Right atrium auricular region (tissue), 2 donors: ENCODE data around the gene COL4A5. TPM values are rescaled to one million over a fixed set of nuclear protein-coding genes. Genes with fewer than 3 reads are reported as not detected.

Experiments
- DNase-seq: peaks from one replicate; pipeline ENCODE4 v3.0.0-alpha.2; 2019; ENCODE audit warnings: low spot score
- H3K27ac ChIP-seq, 2 donors: fragments of 200-600 bp; sonication (generic); 1 replicate in 1 of 2; 2 replicates in 1 of 2; pipeline ENCODE4 v1.5.1; 2016 to 2019
- H3K27me3 ChIP-seq, 2 donors: fragments of 200-600 bp; sonication (generic); one replicate each; pipeline versions ENCODE4 v1.5.1 to v1.6.0; 2017 to 2019
- H3K36me3 ChIP-seq: fragments of 200-600 bp; sonication (generic); one replicate; pipeline ENCODE4 v1.5.1; 2016
- H3K4me1 ChIP-seq, 2 donors: fragments of 200-600 bp; sonication (generic); one replicate each; pipeline versions ENCODE4 v1.5.1 to v1.6.0; 2017 to 2019
- H3K4me3 ChIP-seq, 2 donors: fragments of 200-600 bp; sonication (generic); 1 replicate in 1 of 2; 2 replicates in 1 of 2; pipeline ENCODE4 v1.5.1; 2017 to 2019; ENCODE audit warnings: mild to moderate bottlenecking in 1 of 2, moderate library complexity in 1 of 2
- H3K9me3 ChIP-seq, 2 donors: fragments of 200-600 bp; sonication (generic); one replicate each; pipeline ENCODE4 v1.5.1; 2019
- CTCF ChIP-seq, 2 donors: fragments of 200-600 bp; sonication (generic); IDR thresholded peaks; one replicate each; pipeline ENCODE4 v1.5.1; 2019; ENCODE audit warnings: antibody characterized with exemption in 2 of 2
- total RNA-seq, 2 donors: library from RNA; depleted of rRNA; stranded (reverse); fragments of >200 nt; gene quantifications; one replicate each; pipeline ENCODE4 v1.1.0, GENCODE V29; 2016

Gene COL4A5
- total RNA-seq, 2 donors from 2014 or later, result 6.5 to 35.5 TPM

- no peak overlapping the region for H3K4me3 ChIP-seq
- no peak for DNase-seq
- H3K9me3 ChIP-seq, result no peaks in the 10 kb centered on the region
- no peaks in the 10 kb centered on the region for H3K36me3 ChIP-seq
- H3K27ac ChIP-seq, result no peak overlapping the region
- TF ChIP-seq CTCF (IDR thresholded peaks at IDR 0.05), result no peak
- H3K27me3 ChIP-seq, result no peaks in the 10 kb centered on the region
- no peaks in the 10 kb centered on the region for H3K4me1 ChIP-seq
Observed at GRCh38 chrX:108420481-108420880, 19.2 kb upstream of the COL4A5 start.

DNA sequence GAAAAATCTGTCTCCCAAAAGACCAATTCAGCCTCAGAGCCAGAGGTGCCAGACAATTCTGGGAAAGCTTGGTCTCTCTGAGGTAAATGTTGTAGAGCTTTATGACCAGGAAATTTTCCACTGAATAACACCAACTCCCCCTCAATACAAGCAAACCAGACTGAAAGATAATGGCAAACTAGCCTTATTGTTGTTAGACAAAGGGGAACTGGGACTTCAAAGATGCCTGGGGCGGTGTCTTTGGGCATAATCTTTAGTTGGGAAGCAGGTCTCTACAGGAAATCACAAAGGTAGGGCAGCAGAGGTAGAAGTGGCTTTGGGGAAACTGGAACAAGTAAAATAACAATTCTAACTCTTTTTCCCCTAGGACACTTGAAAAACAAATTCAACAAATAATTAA, 13.4 kb upstream of the COL4A5 start:
- Histone ChIP-seq H3K9me3 (no peaks in the 10 kb centered on the region), H3K4me3 (no peak overlapping the region), H3K27ac (no peak overlapping the region), H3K36me3 (no peaks in the 10 kb centered on the region), H3K4me1 (no peaks in the 10 kb centered on the region), H3K27me3 (no peaks in the 10 kb centered on the region)
- DNase-seq, result no peak
- no peak for TF ChIP-seq CTCF (IDR thresholded peaks at IDR 0.05)

GRCh38 chrX:108435261-108435660, 4.4 kb upstream of the COL4A5 start:
- Histone ChIP-seq H3K27ac (no peak overlapping the region), H3K4me3 (no peak overlapping the region), H3K9me3 (no peaks in the 10 kb centered on the region), H3K36me3 (no peaks in the 10 kb centered on the region), H3K27me3 (no peaks in the 10 kb centered on the region), H3K4me1 (no peaks in the 10 kb centered on the region)
- DNase-seq, result no peak
- no peak for TF ChIP-seq CTCF (IDR thresholded peaks at IDR 0.05)

- Histone ChIP-seq H3K4me1 (no peaks in the 10 kb centered on the region), H3K27ac (peak overlapping the region in 1 of 2 donors; percentile 44), H3K4me3 (peak overlapping the region; percentile 33 to 44), H3K9me3 (no peaks in the 10 kb centered on the region), H3K27me3 (no peaks in the 10 kb centered on the region), H3K36me3 (no peaks in the 10 kb centered on the region)
- no peak for DNase-seq
- TF ChIP-seq CTCF (IDR thresholded peaks at IDR 0.05), result no peak
Observed at GRCh38 chrX:108437349-108438109, 2.1 kb upstream of the COL4A5 start.

DNA sequence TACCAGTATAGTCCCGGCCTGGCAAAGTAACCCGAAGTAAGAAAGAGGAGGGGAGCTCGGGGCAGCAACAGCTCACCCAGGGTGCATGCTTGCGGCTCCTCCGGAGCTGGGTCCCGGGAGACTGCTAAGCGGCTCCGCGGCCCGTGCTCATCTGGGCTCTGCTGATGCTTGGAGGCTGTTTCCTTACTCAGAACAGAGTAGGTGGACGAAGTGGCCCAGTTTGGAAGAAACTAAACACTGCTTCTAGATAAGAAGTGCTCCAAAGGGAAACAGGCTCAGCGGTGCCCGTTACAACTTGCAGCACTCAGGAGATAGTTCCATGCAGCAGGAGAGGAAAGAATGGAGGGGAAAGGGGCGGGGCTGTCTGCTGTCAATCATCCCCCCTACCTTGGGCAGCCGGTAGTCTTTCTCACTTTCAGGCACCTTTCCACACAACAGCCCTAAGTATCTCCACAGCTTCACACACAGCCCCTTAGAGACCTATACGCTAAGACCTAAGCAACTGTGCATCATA, 1.5 kb upstream of the COL4A5 start, which contains the start of gene COL4A6:
TSS of gene COL4A6 (minus strand) at position 313 of the 514 bp plus-strand sequence. CDS start at position 87, 226 bp downstream.
- Histone ChIP-seq H3K36me3 (no peaks in the 10 kb centered on the region), H3K27ac (peak within 1 kb of the TSS; percentile 64 to 73), H3K4me1 (no peaks in the 10 kb centered on the region), H3K27me3 (no peaks in the 10 kb centered on the region), H3K9me3 (no peaks in the 10 kb centered on the region), H3K4me3 (peak within 1 kb of the TSS; percentile 42 to 51)
- DNase-seq, result no peak
- no peak for TF ChIP-seq CTCF (IDR thresholded peaks at IDR 0.05)
